KMS-11 (cell line): Measurements from ENCODE around the gene PCOLCE2.

Source experiments
- H2AFZ ChIP-seq: fragments of 200-600 bp; sonication (generic); 2 replicates; pipeline ENCODE4 v1.6.1; 2016; ENCODE audit warnings: antibody characterized with exemption, mixed run types, low read depth
- H3K27ac ChIP-seq: fragments of 200-600 bp; sonication (generic); 2 replicates; pipeline ENCODE4 v1.6.1; 2016; ENCODE audit warnings: mild to moderate bottlenecking, mixed run types
- H3K27me3 ChIP-seq: fragments of 200-600 bp; sonication (generic); 2 replicates; pipeline ENCODE4 v1.6.1; 2017; ENCODE audit warnings: mild to moderate bottlenecking, low read depth, mixed run types, moderate library complexity; ENCODE audit not compliant: insufficient read depth
- H3K36me3 ChIP-seq: fragments of 200-600 bp; sonication (generic); 2 replicates; pipeline ENCODE4 v1.6.1; 2017; ENCODE audit warnings: mild to moderate bottlenecking, mixed run types; ENCODE audit not compliant: insufficient read depth
- H3K4me1 ChIP-seq: fragments of 200-600 bp; sonication (generic); 2 replicates; pipeline ENCODE4 v1.6.1; 2016; ENCODE audit warnings: mild to moderate bottlenecking, low read depth, mixed run types; ENCODE audit not compliant: poor library complexity, severe bottlenecking
- H3K4me2 ChIP-seq: fragments of 200-600 bp; sonication (generic); 2 replicates; pipeline ENCODE4 v1.7.0; 2016; ENCODE audit warnings: mild to moderate bottlenecking, mixed run types
- H3K4me3 ChIP-seq: fragments of 200-600 bp; sonication (generic); IDR thresholded peaks from 2 replicates; pipeline ENCODE4 v1.6.1; 2017; ENCODE audit warnings: low read depth, low read length, mixed read lengths; ENCODE audit not compliant: insufficient read depth
- H3K79me2 ChIP-seq: fragments of 200-600 bp; sonication (generic); 2 replicates; pipeline ENCODE4 v1.6.1; 2016; ENCODE audit warnings: low read depth, mixed run types; ENCODE audit not compliant: insufficient read depth
- H3K9ac ChIP-seq: fragments of 200-600 bp; sonication (generic); 2 replicates; pipeline ENCODE4 v1.6.1; 2016; ENCODE audit warnings: mild to moderate bottlenecking, mixed run types
- H4K20me1 ChIP-seq: fragments of 200-600 bp; sonication (generic); 2 replicates; pipeline ENCODE4 v1.6.1; 2016; ENCODE audit warnings: mild to moderate bottlenecking, mixed run types; ENCODE audit not compliant: insufficient read depth
- TF ChIP-seq, protein P1 (sequence below): fragments of 200-600 bp; sonication (generic); conservative IDR thresholded peaks from 2 replicates; pipeline ENCODE4 v1.6.1; 2017; ENCODE audit warnings: low read depth, mild to moderate bottlenecking, antibody characterized with exemption, low read length, moderate library complexity, mixed read lengths

Gene PCOLCE2

DNA sequence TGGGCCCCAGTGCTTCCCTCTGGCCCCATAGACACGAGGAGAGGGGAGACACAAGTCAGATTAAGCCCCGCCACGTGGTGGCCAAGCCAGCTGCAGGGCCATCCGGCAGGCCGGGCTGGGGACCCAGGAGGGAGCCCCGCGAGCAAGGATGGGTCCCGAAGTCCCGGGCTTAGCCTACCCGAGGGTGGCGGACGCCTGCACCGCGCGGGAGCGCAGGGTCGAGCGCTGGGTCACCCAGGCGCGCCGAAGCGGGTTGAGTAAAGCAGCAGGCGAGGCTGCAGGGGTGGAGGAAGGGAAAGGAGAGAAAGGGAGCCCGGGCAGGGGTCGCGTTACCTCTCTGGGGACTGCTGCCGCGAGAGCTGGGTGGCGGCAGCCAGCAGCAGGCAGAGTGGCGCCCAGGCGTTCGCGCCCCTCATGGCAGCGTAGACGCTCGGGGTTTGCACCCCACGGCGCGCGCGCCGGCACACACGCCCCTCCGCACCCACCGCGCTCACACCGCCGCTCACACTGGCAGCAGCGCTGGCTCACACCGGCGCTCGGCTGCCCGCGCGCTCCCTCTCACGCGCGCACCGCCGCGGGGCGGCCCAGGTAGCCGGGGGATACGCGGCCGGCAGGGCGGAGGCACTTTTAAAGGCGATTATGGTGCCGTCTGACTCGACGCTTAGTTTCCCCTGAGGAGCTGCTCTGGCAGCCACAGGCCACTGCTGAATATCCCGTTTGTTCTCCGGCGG lies at the start of gene PCOLCE2:
Gene PCOLCE2 (minus strand): TSS at position 603 of the 731 bp plus-strand sequence. CDS start 187 bp downstream, at position 416.
- H3K27ac ChIP-seq: peak within 1 kb of the TSS; percentile 46; the same call in 1 of the 2 replicates
- H3K9ac ChIP-seq: peak within 1 kb of the TSS; percentile 89
- TF ChIP-seq, protein P1, sequence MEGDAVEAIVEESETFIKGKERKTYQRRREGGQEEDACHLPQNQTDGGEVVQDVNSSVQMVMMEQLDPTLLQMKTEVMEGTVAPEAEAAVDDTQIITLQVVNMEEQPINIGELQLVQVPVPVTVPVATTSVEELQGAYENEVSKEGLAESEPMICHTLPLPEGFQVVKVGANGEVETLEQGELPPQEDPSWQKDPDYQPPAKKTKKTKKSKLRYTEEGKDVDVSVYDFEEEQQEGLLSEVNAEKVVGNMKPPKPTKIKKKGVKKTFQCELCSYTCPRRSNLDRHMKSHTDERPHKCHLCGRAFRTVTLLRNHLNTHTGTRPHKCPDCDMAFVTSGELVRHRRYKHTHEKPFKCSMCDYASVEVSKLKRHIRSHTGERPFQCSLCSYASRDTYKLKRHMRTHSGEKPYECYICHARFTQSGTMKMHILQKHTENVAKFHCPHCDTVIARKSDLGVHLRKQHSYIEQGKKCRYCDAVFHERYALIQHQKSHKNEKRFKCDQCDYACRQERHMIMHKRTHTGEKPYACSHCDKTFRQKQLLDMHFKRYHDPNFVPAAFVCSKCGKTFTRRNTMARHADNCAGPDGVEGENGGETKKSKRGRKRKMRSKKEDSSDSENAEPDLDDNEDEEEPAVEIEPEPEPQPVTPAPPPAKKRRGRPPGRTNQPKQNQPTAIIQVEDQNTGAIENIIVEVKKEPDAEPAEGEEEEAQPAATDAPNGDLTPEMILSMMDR: no peak
- no peaks in the 10 kb centered on the region for H4K20me1 ChIP-seq
- no peaks in the 10 kb centered on the region for H3K79me2 ChIP-seq
- no peaks in the 10 kb centered on the region; the same call in 1 of the 2 replicates for H3K27me3 ChIP-seq
- peak within 1 kb of the TSS; percentile 89 for H3K4me3 ChIP-seq
- no peaks in the 10 kb centered on the region for H3K4me1 ChIP-seq
- H2AFZ ChIP-seq: peak within 1 kb of the TSS; percentile 81
- H3K36me3 ChIP-seq: no peaks in the 10 kb centered on the region
- H3K4me2 ChIP-seq: peak within 1 kb of the TSS; percentile 8

GRCh38 chr3:142935963-142936362 lies 47.1 kb upstream of the PCOLCE2 start:
- H4K20me1 ChIP-seq: no peaks in the 10 kb centered on the region
- H3K4me3 ChIP-seq: no peak overlapping the region
- no peaks in the 10 kb centered on the region for H3K36me3 ChIP-seq
- peaks cover 14% of the 10 kb centered on the region for H3K4me1 ChIP-seq
- H3K9ac ChIP-seq: no peak overlapping the region
- no peak overlapping the region for H3K4me2 ChIP-seq
- no peak overlapping the region for H2AFZ ChIP-seq
- no peak overlapping the region for H3K27ac ChIP-seq
- TF ChIP-seq, protein P1: no peak
- no peaks in the 10 kb centered on the region for H3K79me2 ChIP-seq
- H3K27me3 ChIP-seq: no peaks in the 10 kb centered on the region

DNA sequence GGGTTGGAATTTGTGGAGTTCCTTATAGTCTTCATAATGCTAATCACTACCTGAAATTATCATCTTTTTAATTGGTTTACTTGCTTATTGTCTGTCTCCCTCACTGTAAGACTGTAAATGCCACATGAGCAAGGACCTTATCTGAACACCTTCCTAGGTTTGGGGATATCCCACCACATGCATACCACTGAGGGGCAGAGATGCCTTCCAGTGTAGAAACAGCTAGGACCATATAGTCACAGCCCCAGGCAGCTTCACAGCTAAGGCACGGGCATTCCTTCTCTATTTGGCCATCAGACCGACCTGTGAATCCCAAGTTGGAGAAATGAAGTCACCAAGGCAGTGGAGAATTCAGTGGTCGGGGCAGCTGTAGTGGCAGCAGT lies 46.0 kb upstream of the PCOLCE2 start:
- H3K27ac ChIP-seq: no peak overlapping the region
- peaks cover 3% of the 10 kb centered on the region for H3K4me1 ChIP-seq
- no peaks in the 10 kb centered on the region for H4K20me1 ChIP-seq
- no peaks in the 10 kb centered on the region for H3K79me2 ChIP-seq
- TF ChIP-seq, protein P1: no peak
- no peaks in the 10 kb centered on the region for H3K36me3 ChIP-seq
- no peak overlapping the region for H3K9ac ChIP-seq
- no peak overlapping the region for H2AFZ ChIP-seq
- H3K4me2 ChIP-seq: no peak overlapping the region
- no peaks in the 10 kb centered on the region for H3K27me3 ChIP-seq
- no peak overlapping the region for H3K4me3 ChIP-seq

- H3K79me2 ChIP-seq: no peaks in the 10 kb centered on the region
- no peaks in the 10 kb centered on the region for H3K36me3 ChIP-seq
- H4K20me1 ChIP-seq: no peaks in the 10 kb centered on the region
- no peak overlapping the region for H3K4me3 ChIP-seq
- TF ChIP-seq, protein P1: no peak
- H3K4me2 ChIP-seq: no peak overlapping the region
- H3K9ac ChIP-seq: no peak overlapping the region
- H2AFZ ChIP-seq: no peak overlapping the region
- H3K4me1 ChIP-seq: no peaks in the 10 kb centered on the region
- no peak overlapping the region for H3K27ac ChIP-seq
- no peaks in the 10 kb centered on the region for H3K27me3 ChIP-seq
Observed at GRCh38 chr3:142934128-142934886, 45.4 kb upstream of the PCOLCE2 start.
